Activated naive CD4-positive, alpha-beta T cell treated with anti-CD3 and anti-CD28 coated beads for 36 hours (primary cell): ENCODE results near the gene SUOX. TPM values are rescaled to one million over a fixed set of nuclear protein-coding genes. Genes with fewer than 3 reads are reported as not detected.
"Not testable (repeated sequence)": the region's sequence is repeated elsewhere in the genome, so short reads cannot be mapped to it uniquely, and the experiment has no call there.

Experiments
- CTCF ChIA-PET: fragments of 350-600 bp; sonication (Branson Sonifier 250); formaldehyde crosslinking; loops from one replicate; lab custom pipeline; 2021; ENCODE audit warnings: antibody characterized with exemption; lab: Charles Lee
- DNase-seq: peaks from one replicate; pipeline ENCODE4 v3.0.0-alpha.2; 2020
- H3K27ac Mint-ChIP-seq: one replicate; pipeline ENCODE4 v1.8.0; 2021; ENCODE audit warnings: mild to moderate bottlenecking, mixed read lengths
- H3K27me3 Mint-ChIP-seq: one replicate; pipeline ENCODE4 v1.8.0; 2021; ENCODE audit warnings: low read depth, mixed read lengths
- H3K36me3 Mint-ChIP-seq: one replicate; pipeline ENCODE4 v1.8.0; 2021; ENCODE audit warnings: low read depth, mixed read lengths
- H3K4me1 Mint-ChIP-seq: one replicate; pipeline ENCODE4 v1.8.0; 2021; ENCODE audit warnings: low read depth, mixed read lengths
- H3K4me3 Mint-ChIP-seq: one replicate; pipeline ENCODE4 v1.8.0; 2021; ENCODE audit warnings: mild to moderate bottlenecking, moderate library complexity, mixed read lengths
- H3K9me3 Mint-ChIP-seq: one replicate; pipeline ENCODE4 v1.8.0; 2021; ENCODE audit warnings: mixed read lengths
- intact Hi-C: fragments of 100-400 bp; cut with micrococcal nuclease; formaldehyde crosslinking; loops from one replicate; pipeline ENCODE4 v1.15.1; 2023
- total RNA-seq, 2 experiments: library from RNA; stranded (reverse); gene quantifications; one replicate each; pipeline ENCODE4 v1.2.3, GENCODE V29; 2021

Gene SUOX
- total RNA-seq, 2 experiments from 2014 or later = 1.7 to 2.2 TPM

- DNase-seq, H3K9me3 Mint-ChIP-seq, H3K27me3 Mint-ChIP-seq, CTCF ChIA-PET, intact Hi-C loops: not testable (repeated sequence)
- Mint-ChIP-seq H3K36me3 (peaks cover 22% of the 10 kb centered on the region), H3K27ac (peak overlapping the region; percentile 98), H3K4me1 (peaks cover 63% of the 10 kb centered on the region), H3K4me3 (peak overlapping the region; percentile 96)
Observed at GRCh38 chr12:56042430-56042813, 45.3 kb downstream of the SUOX start.

DNA sequence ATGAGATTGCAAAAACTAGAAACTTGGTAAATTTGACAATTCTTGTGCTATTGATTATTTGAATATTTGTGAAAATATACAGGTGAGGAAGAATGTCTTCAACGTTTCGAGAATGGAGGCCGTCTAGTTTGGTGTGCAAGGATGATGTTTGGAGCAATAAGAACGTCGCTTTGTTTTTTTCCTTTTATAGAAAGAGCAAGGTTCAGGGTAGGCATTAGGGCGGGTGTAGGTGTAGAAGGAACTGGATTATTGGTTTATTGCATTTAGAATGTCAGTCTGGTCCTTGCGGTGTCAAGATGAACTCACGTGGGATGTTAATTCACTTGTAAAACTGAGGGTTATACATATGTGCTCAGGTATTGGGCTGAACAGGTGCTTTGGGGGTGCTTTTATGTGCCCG lies 45.8 kb downstream of the SUOX start:
- peaks cover 63% of the 10 kb centered on the region for H3K4me1 Mint-ChIP-seq
- CTCF ChIA-PET = no interaction called here

GRCh38 chr12:56046027-56046780 lies 49.1 kb downstream of the SUOX start:
- H3K9me3 Mint-ChIP-seq = no peaks in the 10 kb centered on the region
- CTCF ChIA-PET = interaction anchor here (0.7 to 3.0 kb wide), 13 partner anchors 17 to 812 kb away, joined by 3 to 18 read pairs (median 4); partner anchors contain the start of genes PA2G4, SMARCC2, SUOX and ZC3H10

More for the DNA sequence above, 45.8 kb downstream of the SUOX start:
- no peaks in the 10 kb centered on the region for H3K9me3 Mint-ChIP-seq
- intact Hi-C loops = no loop called here
- DNase-seq = no peak
- peak overlapping the region; percentile 98 for H3K27ac Mint-ChIP-seq
- H3K27me3 Mint-ChIP-seq = no peaks in the 10 kb centered on the region
- peak overlapping the region; percentile 96 for H3K4me3 Mint-ChIP-seq
- peaks cover 22% of the 10 kb centered on the region for H3K36me3 Mint-ChIP-seq

DNA sequence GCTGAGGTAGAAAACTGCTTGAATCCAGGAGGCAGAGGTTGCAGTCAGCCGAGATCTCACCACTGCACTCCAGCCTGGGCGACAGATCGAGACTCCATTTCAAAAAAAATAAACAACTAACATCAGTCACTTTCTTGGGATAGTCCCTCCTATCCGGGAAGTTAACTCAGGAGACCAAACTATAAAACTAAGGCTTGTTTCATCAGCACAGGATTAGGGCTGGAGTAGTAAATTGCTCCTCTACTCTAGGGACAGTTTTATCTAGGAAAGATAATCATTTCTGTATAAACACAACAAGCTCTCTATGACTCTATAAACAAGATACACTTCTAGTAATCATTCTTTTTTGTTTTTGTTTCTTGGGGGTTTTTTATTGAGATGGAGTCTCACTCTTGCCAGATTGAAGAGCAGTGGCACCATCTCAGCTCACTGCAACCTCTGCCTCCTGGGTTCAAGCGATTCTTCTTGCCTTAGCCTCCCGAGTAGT lies 56.4 kb downstream of the SUOX start:
- H3K36me3 Mint-ChIP-seq = no peaks in the 10 kb centered on the region
- DNase-seq = no peak
- no peak overlapping the region for H3K27ac Mint-ChIP-seq
- no peak overlapping the region for H3K4me3 Mint-ChIP-seq
- CTCF ChIA-PET = interaction anchor here (0.6 to 0.7 kb wide), 2 partner anchors 39 to 124 kb away, joined by 3 to 4 read pairs; no protein-coding TSS in a partner anchor
- no peaks in the 10 kb centered on the region for H3K27me3 Mint-ChIP-seq
- H3K4me1 Mint-ChIP-seq = no peaks in the 10 kb centered on the region
- intact Hi-C loops = no loop called here
- H3K9me3 Mint-ChIP-seq = no peaks in the 10 kb centered on the region

More at GRCh38 chr12:56046027-56046780, 49.1 kb downstream of the SUOX start:
- H3K4me3 Mint-ChIP-seq = no peak overlapping the region
- H3K27me3 Mint-ChIP-seq = no peaks in the 10 kb centered on the region
- intact Hi-C loops = loop anchor here (5.0 kb wide), 1 partner anchor 36 kb away; the partner anchor contains the start of gene ERBB3
- peaks cover 38% of the 10 kb centered on the region for H3K4me1 Mint-ChIP-seq
- DNase-seq = no peak
- H3K27ac Mint-ChIP-seq = peak overlapping the region; percentile 56
- H3K36me3 Mint-ChIP-seq = peaks cover 22% of the 10 kb centered on the region

Other genes with a start within 250 kb of the SUOX start
- gene SARNP, start 179.6 kb upstream of the SUOX start, total RNA-seq = 100 to 1,000 TPM; 100 to 101 TPM
- gene ORMDL2, start 179.2 kb upstream of the SUOX start, total RNA-seq = 10 to 100 TPM; 23.8 to 26.4 TPM
- 10 to 100 TPM; 19.7 to 21.9 TPM for gene DNAJC14, start 167.7 kb upstream of the SUOX start, total RNA-seq
- gene MMP19, start 154.3 kb upstream of the SUOX start, total RNA-seq = under 1 TPM in 1 of 2 experiments, not detected in 1; 0.10 TPM
- 10 to 100 TPM; 18.8 to 19.3 TPM for gene PYM1, start 69.4 kb upstream of the SUOX start, total RNA-seq
- 100 to 1,000 TPM; 285 to 331 TPM for gene DGKA, start 66.1 kb upstream of the SUOX start, total RNA-seq
- 1 to 10 TPM; 1.2 to 1.5 TPM for gene PMEL, start 31.2 kb upstream of the SUOX start, total RNA-seq
- 100 to 1,000 TPM; 121 to 126 TPM for gene CDK2, start 30.4 kb upstream of the SUOX start, total RNA-seq
- gene RAB5B, start 23.2 kb upstream of the SUOX start, total RNA-seq = 10 to 100 TPM; 33.2 to 35.7 TPM
- gene IKZF4, start 23.8 kb downstream of the SUOX start, total RNA-seq = 1 to 10 TPM; 7.5 to 8.2 TPM
- 10 to 100 TPM; 31.0 to 37.3 TPM for gene RPS26, start 44.6 kb downstream of the SUOX start, total RNA-seq
- gene ERBB3, start 82.9 kb downstream of the SUOX start, total RNA-seq = 1 to 10 TPM; 1.0 to 1.9 TPM
- gene PA2G4, start 107.3 kb downstream of the SUOX start, total RNA-seq = 100 to 1,000 TPM; 398 to 411 TPM
- 1,000 to 10,000 TPM; 5,971 to 6,299 TPM for gene RPL41, start 119.4 kb downstream of the SUOX start, total RNA-seq
- 1 to 10 TPM; 6.4 to 6.6 TPM for gene ZC3H10, start 121.0 kb downstream of the SUOX start, total RNA-seq
- 10 to 100 TPM; 87.4 to 88.9 TPM for gene ESYT1, start 131.0 kb downstream of the SUOX start, total RNA-seq
- gene MYL6B, start 155.3 kb downstream of the SUOX start, total RNA-seq = 10 to 100 TPM; 49.2 to 57.5 TPM
- gene MYL6, start 161.1 kb downstream of the SUOX start, total RNA-seq = 100 to 1,000 TPM; 841 to 868 TPM
- 10 to 100 TPM; 75.8 to 79.0 TPM for gene SMARCC2, start 192.2 kb downstream of the SUOX start, total RNA-seq
- 10 to 100 TPM; 26.0 TPM for gene RNF41, start 224.6 kb downstream of the SUOX start, total RNA-seq
- 10 to 100 TPM; 57.4 to 59.0 TPM for gene NABP2, start 227.1 kb downstream of the SUOX start, total RNA-seq
- gene SLC39A5, start 232.8 kb downstream of the SUOX start, total RNA-seq = 1 to 10 TPM in 1 of 2 experiments, under 1 TPM in 1; 0.98 to 1.8 TPM